ENCODE measurements around the gene WDR20. TPM values are rescaled to one million over a fixed set of nuclear protein-coding genes. Genes with fewer than 3 reads are reported as not detected.
"Not testable (repeated sequence)": the region's sequence is repeated elsewhere in the genome, so short reads cannot be mapped to it uniquely, and the experiment has no call there.

The WDR20 gene
- total RNA-seq, 1 experiment from 2014 or later = 23.7 TPM

DNA sequence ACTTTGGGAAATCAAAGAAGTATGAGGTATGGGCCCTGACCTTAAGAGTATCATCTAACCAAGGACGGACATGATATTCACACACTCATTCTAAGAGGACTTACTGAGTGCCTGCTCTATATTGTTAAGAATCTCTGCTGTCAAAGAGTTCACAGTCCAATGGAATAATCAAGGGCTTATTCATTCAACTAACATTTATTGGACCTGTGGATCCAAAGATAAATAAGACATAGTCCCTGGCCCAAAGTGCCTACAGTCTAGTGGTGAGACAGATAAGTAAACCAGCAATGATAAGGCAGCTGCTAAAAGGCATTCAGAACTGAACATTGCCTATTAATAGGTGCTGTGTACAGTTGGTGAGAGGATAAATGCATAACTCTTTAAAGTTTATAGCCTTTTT is 11.0 kb downstream of the WDR20 start:
- ChIA-PET CTCF (no interaction called here), POLR2A (ENCODE audit: unreplicated experiment) (no interaction called here)
- Histone ChIP-seq H3K4me2 (ENCODE audit: low read length) (no peak overlapping the region), H4K20me1 (ENCODE audit: low read length) (0 out of 2 replicates have a peak, but pooled peaks cover 17% of the 10 kb centered on the region), H3K9me3 (ENCODE audit: low read length) (no peaks in the 10 kb centered on the region), H3K36me3 (ENCODE audit: low read depth, low read length) (peaks cover 14% of the 10 kb centered on the region), H3K27me3 (ENCODE audit: low read length) (no peaks in the 10 kb centered on the region), H2AFZ (ENCODE audit: low read length) (no peak overlapping the region), H3K79me2 (ENCODE audit: low read length) (peaks cover 98% of the 10 kb centered on the region), H3K27ac (ENCODE audit: low read length) (no peak overlapping the region), H3K4me1 (ENCODE audit: insufficient read depth, low read length) (no peaks in the 10 kb centered on the region), H3K9me2 (replicated peaks; ENCODE audit: low read length) (no peaks in the 10 kb centered on the region), H3F3A (ENCODE audit: low read length, unreplicated experiment) (no peaks in the 10 kb centered on the region), H3K4me3 (ENCODE audit: low read length) (no peak overlapping the region), H3K9ac (ENCODE audit: low read length) (no peak overlapping the region)
- intact Hi-C loops (cut with micrococcal nuclease) = no loop called here
- DNase-seq (no peak), ATAC-seq (no peak)
- BruUV-seq (replicated peaks) = no TSS peak
- TF ChIP-seq EZH2 (IDR thresholded peaks at IDR 0.05; ENCODE audit: low read length, unreplicated experiment) (no peak), EZH2phosphoT487 (IDR thresholded peaks at IDR 0.05; ENCODE audit: borderline replicate concordance, low read length) (no peak)
- TF ChIP-seq, protein P1, sequence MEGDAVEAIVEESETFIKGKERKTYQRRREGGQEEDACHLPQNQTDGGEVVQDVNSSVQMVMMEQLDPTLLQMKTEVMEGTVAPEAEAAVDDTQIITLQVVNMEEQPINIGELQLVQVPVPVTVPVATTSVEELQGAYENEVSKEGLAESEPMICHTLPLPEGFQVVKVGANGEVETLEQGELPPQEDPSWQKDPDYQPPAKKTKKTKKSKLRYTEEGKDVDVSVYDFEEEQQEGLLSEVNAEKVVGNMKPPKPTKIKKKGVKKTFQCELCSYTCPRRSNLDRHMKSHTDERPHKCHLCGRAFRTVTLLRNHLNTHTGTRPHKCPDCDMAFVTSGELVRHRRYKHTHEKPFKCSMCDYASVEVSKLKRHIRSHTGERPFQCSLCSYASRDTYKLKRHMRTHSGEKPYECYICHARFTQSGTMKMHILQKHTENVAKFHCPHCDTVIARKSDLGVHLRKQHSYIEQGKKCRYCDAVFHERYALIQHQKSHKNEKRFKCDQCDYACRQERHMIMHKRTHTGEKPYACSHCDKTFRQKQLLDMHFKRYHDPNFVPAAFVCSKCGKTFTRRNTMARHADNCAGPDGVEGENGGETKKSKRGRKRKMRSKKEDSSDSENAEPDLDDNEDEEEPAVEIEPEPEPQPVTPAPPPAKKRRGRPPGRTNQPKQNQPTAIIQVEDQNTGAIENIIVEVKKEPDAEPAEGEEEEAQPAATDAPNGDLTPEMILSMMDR (conservative IDR thresholded peaks at IDR 0.05; ENCODE audit: low read depth, low read length) = no peak

DNA sequence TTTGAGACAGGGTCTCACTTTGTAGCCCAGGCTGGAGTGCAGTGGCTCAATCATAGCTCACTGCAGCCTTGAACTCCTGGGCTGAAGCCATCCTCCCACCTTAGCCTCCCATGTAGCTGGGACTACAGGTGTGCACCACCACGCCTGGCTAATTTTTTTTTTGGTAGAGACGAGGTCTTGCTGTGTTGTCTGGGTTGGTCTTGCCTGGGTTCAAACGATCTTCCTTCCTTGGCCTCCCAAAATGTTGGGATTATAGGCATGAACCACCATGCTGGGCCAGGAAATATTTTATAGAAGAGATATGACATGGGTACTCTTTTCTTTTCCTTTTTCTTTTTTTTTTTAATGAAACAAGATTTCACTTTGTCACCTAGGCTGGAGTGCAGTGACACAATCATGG is 11.7 kb downstream of the WDR20 start:
- H2AFZ ChIP-seq (ENCODE audit: low read length); H3K4me2 ChIP-seq (ENCODE audit: low read length); DNase-seq; H3K27ac ChIP-seq (ENCODE audit: low read length); POLR2A ChIA-PET (ENCODE audit: unreplicated experiment); H3K4me3 ChIP-seq (ENCODE audit: low read length); H3K9me3 ChIP-seq (ENCODE audit: low read length); H3K4me1 ChIP-seq (ENCODE audit: insufficient read depth, low read length); ATAC-seq; BruUV-seq (replicated peaks); CTCF ChIA-PET; H3K27me3 ChIP-seq (ENCODE audit: low read length); intact Hi-C loops (cut with micrococcal nuclease); H3K9ac ChIP-seq (ENCODE audit: low read length); H3K9me2 ChIP-seq (replicated peaks; ENCODE audit: low read length); H3F3A ChIP-seq (ENCODE audit: low read length, unreplicated experiment): not testable (repeated sequence)
- Histone ChIP-seq H4K20me1 (ENCODE audit: low read length) (0 out of 2 replicates have a peak, but pooled peaks cover 15% of the 10 kb centered on the region), H3K79me2 (ENCODE audit: low read length) (peaks cover 98% of the 10 kb centered on the region), H3K36me3 (ENCODE audit: low read depth, low read length) (peaks cover 14% of the 10 kb centered on the region)

DNA sequence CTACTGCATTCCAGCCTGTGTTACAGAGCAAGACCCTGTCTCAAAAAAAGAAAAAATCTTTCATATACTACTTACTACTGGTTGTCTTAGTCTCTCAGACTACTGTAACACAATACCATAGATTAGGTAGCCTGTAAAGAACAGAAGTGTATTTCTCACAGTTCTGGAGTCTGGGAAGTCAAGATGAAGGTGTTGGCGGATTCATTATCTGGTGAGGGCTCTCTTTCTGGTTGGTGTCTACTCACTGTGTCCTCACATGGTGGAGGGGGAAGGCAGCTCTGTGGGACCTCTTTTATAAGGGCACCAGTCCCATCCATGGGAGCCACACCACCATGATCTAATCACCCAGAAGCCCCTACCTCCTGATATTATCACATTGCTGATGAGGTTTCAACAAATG is 14.4 kb downstream of the WDR20 start:
- Histone ChIP-seq H3K79me2 (ENCODE audit: low read length) (peaks cover 94% of the 10 kb centered on the region), H2AFZ (ENCODE audit: low read length) (no peak overlapping the region), H4K20me1 (ENCODE audit: low read length) (0 out of 2 replicates have a peak, but pooled peaks cover 15% of the 10 kb centered on the region), H3K27ac (ENCODE audit: low read length) (no peak overlapping the region), H3F3A (ENCODE audit: low read length, unreplicated experiment) (no peaks in the 10 kb centered on the region), H3K9me2 (replicated peaks; ENCODE audit: low read length) (no peaks in the 10 kb centered on the region), H3K27me3 (ENCODE audit: low read length) (no peaks in the 10 kb centered on the region), H3K4me2 (ENCODE audit: low read length) (no peak overlapping the region), H3K9me3 (ENCODE audit: low read length) (no peaks in the 10 kb centered on the region), H3K4me3 (ENCODE audit: low read length) (no peak overlapping the region), H3K9ac (ENCODE audit: low read length) (no peak overlapping the region), H3K4me1 (ENCODE audit: insufficient read depth, low read length) (no peaks in the 10 kb centered on the region), H3K36me3 (ENCODE audit: low read depth, low read length) (peaks cover 14% of the 10 kb centered on the region)
- BruUV-seq (replicated peaks) = no TSS peak
- intact Hi-C loops (cut with micrococcal nuclease) = no loop called here
- no peak for TF ChIP-seq EZH2phosphoT487 (IDR thresholded peaks at IDR 0.05; ENCODE audit: borderline replicate concordance, low read length)
- TF ChIP-seq, protein P1 (conservative IDR thresholded peaks at IDR 0.05; ENCODE audit: low read depth, low read length) = no peak
- TF ChIP-seq EZH2 (IDR thresholded peaks at IDR 0.05; ENCODE audit: low read length, unreplicated experiment) = no peak
- CTCF ChIA-PET = no interaction called here
- POLR2A ChIA-PET (ENCODE audit: unreplicated experiment) = no interaction called here
- no peak for ATAC-seq
- no peak for DNase-seq
